Measurements from ENCODE around the gene EEFSEC.

Gene EEFSEC

DNA sequence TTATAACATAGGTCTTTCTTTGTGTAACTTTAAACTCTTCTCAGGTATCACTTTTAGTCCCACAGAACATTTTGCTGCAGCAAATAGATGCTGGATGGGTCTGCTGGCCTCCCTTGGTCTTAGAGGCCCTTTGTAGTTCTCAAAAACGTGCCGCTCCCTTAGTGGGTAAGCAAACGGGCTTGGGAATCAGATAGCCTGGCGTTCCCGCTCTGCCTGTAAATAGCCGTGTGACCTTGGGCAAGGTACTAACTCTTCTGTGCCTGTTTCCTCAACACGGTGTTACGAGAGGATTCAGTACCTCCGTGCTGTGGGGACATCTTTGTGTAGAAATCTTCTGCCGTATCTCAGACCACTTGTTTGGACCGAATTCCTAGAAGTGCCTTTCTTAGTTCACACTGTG lies 249.0 kb downstream of the EEFSEC start:
- no peak for DNase-seq

DNA sequence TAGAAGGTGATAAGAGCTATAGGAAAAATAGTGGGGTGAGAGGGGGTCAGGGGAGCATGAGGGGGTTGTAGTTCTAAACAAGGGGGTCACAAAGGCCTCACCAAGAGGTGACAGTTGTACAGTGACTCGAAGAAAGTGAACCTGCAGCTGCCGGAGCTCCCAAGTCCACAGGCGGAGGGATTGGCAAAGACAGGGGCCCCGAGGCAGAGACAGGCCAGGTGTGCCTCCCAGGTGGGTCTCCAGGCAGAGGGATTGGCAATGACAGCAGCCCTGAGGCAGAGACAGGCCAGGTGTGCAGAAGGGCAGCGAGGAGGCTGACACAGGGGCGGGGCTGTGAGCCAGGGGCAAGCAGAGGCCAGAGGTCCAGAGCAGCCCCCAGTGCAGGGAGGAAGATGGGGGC lies 249.7 kb downstream of the EEFSEC start:
- no peak for DNase-seq

DNA sequence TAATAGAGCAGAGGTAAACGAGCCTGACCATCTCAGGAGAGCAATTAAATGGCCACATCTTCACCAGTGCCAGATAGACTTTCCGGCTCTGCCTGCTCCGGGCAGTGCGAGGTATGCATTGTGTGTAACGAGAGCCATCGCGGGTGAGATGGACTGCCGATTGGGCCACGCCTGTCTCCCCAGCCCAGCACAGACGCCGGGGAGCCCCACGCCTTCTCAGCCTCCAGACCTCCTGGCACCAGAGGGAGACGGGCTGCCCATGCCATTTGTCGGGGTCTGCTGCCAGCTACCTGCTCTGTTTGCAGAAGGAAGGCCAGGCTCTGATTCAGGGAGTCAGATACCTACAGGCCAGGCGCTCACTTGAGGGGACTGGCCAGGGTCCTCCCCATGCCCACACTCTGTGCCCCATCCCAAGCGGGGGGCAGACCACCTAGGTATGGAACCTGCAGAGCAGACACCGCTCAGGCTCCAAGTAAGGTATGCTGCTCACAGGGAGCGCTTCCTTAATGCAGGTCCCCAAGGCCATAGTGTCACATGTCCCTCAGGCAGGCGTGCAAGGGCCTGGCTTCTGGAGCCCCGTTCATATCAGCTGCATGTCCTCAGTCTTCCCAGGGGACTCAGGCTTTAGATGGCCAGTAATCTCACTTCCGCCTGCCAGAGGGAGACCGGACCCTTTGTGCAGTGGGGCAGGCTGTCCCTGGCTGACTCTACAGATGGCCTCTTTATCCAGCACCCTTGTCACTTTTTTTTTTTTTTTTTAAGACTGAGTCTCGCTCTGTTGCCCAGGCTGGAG lies 251.2 kb downstream of the EEFSEC start:
- DNase-seq = no peak

DNA sequence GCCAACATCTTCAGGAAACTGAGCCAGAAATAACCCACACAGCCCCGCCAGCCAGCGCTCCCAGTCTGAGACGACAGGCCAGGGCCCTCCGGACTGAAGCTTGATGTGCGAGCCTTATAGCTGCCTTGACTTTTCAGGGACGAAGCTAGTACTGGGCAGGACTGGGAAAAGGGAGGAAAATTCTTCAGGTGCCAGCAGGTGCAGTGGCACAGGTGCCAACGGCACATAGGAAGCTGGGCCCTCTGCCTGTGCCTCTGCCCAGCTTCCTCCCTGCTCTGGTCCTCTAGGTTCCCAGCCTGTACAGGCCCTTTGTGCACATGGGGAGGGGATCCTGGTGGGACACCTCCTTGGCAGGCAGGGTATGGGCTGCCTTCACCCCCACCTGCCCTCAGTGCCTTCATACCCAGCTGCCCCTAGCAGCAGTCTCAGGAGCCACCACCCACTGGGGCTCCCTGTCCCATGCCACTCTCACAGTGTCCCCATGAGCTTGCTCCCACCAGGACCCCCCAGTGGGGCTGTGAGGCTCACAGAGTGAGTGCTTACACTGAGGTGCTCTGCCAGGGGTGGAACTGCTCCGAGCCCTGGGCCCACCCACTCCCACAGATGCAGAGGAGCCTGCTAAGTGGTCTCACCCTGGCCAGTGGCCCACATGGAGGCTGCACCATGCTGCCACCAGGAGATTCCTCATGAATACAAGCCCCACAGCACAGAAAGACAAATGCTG lies 252.4 kb downstream of the EEFSEC start:
- DNase-seq = no peak

DNA sequence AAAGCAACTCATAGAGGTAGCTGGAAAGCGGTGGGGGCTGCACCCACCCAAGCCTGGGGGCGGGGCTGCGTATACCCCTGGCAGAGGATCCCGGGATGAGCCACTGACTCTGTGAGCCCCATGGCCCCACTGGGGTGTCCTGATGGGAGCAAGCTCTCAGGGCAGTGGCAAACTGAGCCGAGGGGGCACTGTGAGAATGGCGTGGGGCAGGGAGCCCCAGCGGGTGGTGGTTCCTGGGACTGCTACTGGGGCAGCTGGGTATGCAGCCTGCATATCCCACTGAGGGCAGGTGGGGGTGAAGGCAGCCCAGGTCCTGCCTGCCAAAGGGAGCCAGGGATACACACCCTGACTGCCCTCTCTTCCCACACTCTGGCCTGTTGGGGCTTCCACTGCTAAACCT lies 254.0 kb downstream of the EEFSEC start:
- no peak for DNase-seq

DNA sequence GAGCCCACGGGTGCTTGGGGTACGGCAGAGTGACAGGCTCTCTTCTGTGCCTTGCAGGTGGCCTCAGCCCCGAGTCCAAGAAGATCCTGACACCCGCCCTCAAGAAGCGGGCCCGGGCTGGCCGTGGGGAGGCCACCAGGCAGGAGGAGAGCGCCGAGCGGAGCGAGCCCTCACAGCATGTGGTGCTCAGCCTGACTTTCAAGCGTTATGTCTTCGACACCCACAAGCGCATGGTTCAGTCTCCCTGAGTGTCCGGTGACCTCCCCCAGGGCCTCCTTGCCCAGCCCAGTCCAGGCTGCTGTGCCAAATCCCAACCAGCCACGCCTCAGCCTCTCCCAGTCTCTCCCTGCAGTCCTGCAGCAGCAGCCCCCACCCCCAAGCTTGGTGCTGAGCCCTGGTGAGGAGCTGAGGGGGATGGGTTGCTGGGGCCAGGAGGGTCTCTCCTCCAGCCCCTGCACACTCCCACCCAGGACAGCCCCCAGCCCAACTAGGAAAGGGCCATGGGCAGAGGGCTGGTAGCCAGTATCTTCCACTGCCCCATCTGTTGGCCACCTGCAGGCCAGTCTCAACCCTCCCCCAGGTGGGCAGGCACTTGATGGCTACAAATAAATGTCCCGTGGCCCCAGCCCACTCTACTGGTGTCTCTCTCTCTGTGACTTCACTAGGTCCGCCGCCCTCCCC lies 254.9 kb downstream of the EEFSEC start:
- DNase-seq = no peak

DNA sequence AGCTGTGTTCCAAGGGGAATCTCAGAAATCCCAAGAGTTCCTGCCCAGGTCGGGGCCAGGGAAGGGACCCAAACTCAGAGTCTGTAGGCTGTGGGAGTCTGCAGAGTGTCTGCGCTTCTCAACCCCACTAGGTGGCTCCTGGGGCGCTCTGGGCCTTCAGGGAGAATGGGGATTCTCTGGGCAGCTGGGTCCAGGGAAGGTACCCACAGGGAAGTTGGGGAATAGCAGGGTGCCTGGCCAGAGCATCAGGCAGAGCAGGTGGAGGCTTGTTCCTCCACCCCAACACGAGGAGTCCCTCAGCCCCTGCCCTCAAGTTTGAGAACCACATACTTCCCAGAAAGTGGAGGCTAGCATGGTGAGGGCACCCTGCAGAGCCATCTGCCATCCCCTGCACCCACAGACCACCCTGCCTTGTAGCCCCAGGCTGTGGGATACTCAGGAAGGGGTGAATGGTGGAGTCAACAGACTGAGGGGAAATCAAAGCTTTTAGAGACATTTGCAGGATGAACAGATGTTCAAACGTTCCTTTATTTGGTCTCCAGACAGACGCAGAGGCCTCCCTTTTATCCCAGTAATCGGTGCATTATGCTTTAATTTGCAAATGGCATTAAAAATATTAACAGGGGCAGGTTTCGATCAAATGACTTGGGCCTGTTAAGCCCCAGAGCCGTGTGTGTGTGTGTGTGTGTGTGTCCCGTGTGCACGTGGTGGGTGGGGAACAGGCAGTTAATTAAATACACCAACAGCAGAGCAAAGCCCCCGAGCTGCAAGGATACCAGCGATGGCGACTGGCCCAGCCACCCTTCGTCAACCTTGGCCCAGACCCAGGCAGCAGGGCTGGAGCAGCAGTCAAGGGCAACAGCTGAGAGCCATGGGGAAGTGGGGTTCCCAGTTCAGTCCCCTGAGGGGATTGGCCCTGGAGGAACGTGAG lies 255.7 kb downstream of the EEFSEC start:
- DNase-seq = no peak

DNA sequence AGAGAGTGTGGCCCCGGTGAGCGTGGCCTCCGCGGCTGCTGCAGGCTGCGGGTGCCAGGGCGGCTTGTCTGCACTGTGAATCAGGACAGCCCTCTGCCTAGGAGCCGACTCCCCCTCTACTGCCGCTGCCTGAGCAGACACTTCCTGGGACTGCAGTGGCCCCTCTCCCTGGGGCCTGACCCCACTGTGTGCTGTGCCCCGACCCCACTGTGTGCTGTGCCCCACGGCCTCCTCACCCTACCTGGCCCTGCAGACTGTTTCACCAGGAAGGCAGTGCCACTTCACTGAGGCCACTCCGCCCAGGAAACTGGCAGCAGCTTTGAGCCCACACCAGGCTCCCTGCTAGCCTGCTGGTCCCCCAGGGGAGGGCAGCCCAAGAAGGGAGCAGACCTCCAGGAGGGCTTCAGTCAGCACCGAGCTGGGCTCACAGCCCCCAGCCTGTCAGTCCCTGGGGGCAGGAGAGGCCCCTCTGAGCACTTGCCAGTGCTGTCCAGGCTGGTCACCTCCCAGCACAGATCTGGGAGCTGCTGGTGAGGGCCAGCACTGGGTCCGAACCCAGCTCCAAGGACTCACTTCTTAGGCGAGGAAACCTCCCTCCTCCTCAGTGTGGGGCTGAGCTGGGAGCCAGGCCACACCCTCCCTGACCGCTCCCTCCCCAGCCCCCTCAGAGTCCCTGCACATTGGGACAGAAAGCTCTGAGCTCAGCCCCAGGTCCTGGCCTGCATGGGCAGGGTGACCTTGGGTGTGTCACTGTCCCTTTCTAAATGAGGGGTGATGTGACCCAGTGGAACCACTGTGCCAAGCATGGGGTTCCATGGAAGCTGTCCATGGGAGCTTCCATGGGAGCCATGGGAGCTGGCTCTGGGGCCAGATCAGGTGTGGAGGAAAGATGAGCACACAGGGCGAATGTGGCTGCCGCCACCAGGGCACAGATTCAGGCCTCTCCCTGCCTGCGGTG lies 256.6 kb downstream of the EEFSEC start:
- DNase-seq = no peak

DNA sequence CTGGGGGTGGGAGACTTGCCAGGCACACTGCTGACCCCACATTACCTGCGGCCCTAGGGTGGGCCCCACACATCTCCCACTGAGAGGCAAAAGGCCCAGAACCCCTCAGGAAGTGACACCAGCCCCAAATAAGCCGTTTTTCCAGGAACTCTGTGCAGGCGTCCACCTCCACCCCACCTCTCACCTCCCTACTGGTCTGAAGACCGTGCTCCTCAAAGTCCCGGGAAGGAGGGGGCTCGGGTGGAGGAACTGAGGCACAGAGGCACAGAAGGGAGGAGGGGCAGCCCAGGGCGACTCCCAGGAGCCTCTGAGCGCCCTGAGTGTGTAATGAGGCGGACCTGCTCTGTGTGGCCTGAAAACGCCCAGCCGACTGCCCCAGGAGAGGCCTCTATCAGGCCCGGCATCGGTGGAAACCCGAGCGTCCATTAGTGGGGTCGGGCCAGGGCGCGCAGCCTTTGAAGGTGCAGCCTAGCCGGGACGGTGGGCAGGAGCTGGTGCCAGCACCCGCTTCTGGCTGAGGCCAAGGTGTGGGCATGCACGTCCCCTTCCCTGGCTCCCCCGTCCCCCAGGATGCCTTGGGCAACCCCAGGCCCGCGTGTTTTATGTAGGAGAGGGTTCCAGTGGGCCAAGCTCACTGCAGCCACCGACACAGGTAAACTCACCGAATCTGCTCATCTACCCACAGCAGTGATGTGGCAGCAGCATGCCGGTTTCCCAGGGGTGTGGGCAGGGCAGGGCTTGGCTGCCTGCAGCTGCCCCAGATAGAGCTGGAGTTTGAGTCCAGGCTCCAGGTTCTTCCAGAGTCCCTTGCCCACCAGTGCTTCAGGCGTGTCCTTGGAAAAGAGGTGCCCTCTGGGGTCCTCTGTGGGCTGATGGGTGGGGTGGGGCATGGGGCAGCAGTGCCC lies 257.6 kb downstream of the EEFSEC start:
- DNase-seq = no peak

DNA sequence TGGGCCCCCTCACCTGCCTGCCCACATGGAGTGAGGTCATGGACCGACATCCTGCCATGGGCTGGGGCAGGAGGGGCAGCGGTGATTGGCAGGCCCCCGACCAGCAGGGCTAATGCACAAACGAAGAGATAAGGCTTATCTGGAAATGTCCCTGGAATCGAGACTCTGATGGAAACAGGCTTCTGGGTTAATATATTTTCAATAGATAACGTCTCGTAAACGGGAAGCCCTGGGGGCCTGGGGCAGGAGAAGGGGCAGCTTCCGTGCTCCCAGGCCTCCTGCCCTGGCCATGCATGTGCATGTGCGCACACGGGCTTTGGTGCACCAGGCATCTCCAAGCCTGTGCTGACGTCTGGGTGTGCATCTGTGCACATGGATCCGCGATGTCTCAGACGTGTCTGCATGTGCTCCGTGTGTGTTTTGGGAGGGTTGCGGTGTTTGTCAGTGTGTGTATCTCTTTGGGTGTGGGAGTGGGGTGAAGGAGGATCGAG lies 258.3 kb downstream of the EEFSEC start:
- DNase-seq = no peak

DNA sequence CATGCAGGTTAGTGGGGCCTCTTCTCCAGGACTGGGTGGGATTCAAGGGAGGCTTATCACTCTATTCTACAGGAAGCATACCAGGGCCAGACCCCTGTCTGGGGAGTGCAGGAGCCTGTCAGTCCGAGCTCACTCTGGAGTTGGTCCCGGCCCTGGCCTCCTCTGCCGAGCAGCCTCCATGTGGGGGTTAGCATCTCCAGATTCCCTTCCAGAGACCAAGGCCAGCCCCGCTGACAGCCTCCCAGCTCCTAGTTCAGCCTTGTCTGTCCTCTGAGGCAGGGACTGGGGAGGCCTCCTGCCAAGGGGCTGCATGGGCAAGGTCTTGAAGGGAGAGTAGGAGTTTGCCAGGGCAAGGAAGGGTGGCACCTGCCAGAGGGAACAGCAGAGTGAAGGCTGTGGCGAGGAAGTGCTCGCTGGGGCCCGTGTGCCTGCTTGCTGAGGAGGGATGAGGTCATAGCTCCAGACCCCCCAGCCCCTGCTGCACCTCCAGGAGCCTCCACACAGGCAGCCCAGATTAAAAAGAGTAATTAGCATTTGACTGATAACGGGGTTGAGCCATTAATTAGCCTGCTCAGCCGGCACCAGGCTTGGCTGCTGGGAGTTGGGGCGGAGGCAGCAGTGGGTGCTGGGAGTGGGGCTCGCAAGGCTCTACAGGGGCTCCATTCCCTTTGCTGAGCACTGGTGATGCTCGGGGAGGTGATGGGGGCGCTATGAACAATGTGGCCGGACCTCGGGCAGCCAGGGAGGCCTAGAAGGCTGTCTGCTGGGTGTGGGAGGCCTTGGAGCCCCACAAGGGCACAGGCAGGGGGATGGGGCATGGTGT lies 259.1 kb downstream of the EEFSEC start:
- no peak for DNase-seq

DNA sequence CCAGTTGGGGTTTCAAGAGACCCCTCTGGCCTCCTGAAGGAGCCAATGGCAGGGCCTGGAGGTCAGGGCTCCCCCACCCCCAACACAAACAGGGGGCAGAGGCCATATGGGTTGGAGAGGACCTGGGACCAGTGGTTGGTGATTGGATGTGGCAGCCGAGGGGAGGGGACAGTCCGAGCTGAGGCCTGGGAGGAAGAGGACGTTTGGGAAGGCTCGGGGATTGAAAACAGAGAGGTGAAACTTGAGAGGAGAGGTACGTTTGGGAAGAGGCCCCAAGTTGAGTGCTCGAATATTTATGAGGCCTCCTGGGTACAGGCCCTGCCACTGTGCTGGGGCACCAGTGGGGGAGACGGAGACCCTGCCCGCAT lies 259.7 kb downstream of the EEFSEC start:
- no peak for DNase-seq

DNA sequence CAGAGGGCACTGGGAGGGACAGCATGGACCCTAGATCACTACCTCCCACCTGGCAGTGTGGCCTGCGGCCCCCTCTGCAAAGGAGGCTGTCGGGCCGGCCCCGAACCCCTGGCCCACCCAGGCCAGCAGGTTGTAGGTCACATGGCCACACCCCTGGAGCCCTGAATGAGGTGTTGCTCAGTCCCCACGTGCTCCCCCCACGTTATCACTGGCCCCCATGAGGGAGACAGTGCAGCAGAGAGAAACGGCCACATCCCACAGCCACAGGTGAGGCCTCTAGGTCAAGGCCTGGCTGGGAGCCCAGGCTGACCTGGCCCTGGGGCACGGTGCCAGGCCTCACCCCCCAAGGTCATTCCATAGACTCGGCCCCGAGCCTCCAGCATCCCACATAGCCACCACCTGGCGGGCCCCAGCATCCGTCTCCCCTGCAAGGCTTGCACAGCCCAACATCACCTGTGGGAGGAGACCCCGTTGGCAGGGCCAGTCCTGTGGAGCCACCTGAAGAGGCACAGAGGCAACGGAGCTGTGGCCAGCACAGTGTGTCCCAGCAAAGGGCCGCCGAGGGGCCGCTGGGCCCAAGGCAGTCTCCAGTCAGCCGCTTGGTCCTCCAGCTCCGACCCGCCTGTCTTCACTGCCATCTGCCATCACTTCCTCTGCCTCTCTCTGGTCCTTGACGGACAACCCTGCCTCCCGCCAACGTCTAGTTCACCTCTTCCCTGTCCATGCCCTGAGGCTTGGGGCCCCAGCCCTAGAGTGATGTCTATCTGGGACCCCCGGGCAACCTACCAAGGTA lies 260.3 kb downstream of the EEFSEC start:
- DNase-seq = no peak

DNA sequence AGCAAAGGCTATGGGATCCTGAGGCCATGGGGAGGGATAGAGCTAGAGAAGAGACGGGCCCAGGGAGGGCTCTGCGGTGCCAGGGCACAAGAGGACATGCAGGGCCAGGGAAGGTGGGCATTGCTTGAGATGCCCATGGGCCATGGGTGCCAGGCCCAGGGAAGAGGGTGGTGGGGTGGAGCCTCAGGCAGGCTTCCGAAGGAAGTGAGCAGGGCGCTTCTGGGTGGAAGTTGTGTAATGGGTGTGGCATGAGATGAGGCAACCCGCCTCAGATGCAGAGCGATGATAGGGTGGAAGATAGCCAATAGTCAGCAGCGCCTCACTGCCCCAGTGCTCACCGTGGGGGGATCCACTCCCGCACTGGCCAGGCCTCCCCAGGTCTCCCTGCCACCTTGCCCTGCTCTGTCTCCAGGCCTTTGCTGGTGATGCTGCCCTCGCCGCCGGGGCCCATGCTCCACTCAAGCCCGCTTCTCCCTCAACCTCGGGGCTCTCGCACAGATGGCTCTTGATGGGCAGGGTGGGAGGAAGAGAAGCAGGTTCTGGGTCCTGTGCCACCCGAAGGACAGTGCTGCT lies 262.0 kb downstream of the EEFSEC start:
- no peak for DNase-seq

DNA sequence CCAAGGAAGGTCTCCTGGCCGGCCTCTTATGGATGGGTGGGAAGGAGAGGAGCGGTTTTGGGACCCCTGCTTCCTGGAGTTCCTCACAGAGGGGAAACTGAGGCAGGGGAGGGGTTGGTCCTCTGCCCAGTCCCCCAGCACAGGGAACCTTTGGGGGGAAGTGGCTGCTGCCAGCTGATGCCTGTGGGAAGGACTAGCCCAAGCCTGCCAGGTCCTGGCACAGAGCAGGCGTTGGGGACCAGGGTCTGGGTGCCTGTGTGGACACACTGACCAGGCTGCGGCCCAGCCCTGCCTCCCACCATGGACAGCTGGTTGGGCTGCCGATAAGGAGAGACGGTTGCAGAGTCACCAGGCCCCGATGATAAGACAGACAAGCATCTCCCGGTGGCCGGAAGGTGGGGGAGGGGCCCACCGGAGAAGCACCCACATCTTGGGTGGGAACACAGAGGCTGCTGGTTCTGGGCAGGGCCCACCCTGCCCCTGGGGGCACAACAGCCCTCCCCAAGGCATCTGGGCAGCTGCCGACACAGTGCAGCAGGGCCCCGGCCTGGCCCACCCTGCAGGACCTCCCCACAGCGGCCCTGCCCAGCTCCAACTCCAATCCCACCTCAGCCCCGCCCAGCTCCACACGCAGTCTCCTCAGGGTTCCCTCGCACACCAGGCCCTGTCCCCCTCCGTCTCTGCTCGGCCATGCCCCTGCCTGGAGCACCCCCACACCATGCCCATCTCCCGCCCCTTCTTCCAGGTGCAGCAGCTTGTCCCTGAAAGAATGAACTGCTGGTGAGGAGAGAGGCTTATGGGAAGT lies 262.7 kb downstream of the EEFSEC start:
- no peak for DNase-seq

DNA sequence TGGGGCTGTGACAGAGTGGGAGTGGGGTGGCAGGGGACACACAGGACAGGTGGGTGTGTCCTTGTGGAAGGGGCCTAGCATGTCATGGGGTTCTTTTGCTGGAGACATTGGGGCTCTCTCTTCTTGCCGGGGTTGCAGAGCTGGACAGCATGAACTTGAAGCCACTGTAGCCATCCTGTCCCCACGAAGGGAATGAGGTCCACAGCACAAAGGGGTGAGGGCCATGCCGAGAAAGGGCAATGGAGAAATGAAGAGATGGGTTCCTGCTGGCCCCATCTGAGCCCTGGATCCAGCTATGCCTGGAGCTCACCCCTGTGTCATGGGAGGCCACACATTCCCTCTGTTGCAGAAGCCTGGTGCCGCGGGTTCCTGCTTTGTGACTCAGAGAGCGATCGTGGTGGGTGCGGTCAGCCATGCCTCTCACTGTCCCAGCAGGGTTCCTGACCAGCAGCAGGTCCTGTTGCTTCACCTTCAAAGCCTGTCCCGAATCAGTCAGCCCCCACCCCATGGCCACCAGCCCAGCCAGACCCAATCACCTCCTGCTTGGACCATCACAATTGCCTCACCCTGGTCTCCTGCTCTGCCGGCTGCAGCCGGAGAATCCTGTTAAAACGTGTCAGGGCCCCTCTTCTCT lies 263.4 kb downstream of the EEFSEC start:
- no peak for DNase-seq

DNA sequence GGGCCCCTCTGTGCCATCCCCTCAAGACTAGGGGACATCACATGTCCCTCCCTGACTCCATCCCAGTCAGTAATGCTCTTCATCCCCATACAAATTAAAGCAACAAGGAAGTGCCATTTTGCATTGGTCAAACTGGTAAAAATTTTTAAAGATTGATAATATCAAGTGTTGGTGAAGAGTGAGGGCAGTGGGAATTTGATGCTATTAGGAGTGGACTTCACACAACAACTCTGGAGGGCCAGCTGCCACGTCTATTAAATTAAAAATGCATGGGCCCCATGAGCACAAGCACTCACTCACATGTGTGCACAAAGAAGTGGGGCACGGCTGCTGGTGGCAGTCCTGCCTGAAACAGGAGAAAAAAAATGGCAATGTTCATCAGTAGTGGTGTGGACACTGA lies 265.6 kb downstream of the EEFSEC start:
- no peak for DNase-seq

All from stimulated activated CD4-positive, alpha-beta T cell treated with anti-CD3 and anti-CD28 coated beads, Interleukin-1b, Interleukin-23, amount 100 ng/mL, for 48 hours (primary cell).